HepG2 (cell line): ENCODE results near the gene THSD4. TPM values are rescaled to one million over a fixed set of nuclear protein-coding genes. Genes with fewer than 3 reads are reported as not detected.

Source experiments
- EP300 ChIP-seq, 3 experiments: sonication (generic) in 1 of 3; formaldehyde crosslinking in 1 of 3; IDR thresholded peaks; 2 replicates each; pipeline versions ENCODE4 v1.5.1 to v1.6.1; 2011 to 2020; ENCODE audit warnings: low read depth in 2 of 3, low read length in 2 of 3, borderline replicate concordance in 1 of 3, improper control_type of control experiment in 1 of 3, mild to moderate bottlenecking in 1 of 3, missing genetic modification reagents in 1 of 3, moderate library complexity in 1 of 3
- ETV6 ChIP-seq: sonication (generic); formaldehyde crosslinking; conservative IDR thresholded peaks from 2 replicates; pipeline ENCODE4 v1.4.0; 2020; ENCODE audit warnings: missing genetic modification reagents
- FOXK1 ChIP-seq: sonication (generic); formaldehyde crosslinking; IDR thresholded peaks from 2 replicates; pipeline ENCODE4 v1.4.0; 2020; ENCODE audit warnings: low read depth, missing genetic modification reagents, borderline replicate concordance
- GATAD2A ChIP-seq: IDR thresholded peaks from 2 replicates; pipeline ENCODE4 v1.6.1; 2016
- KMT2A ChIP-seq: sonication (generic); formaldehyde crosslinking; IDR thresholded peaks from 2 replicates; pipeline ENCODE4 v1.4.0; 2020; ENCODE audit warnings: missing genetic modification reagents
- PTBP1 ChIP-seq: fragments of 200-400 bp; formaldehyde crosslinking; IDR thresholded peaks from 2 replicates; pipeline ENCODE4 v1.6.1; 2018; ENCODE audit warnings: low read length, low read depth; ENCODE audit not compliant: poor library complexity, severe bottlenecking
- SMYD3 ChIP-seq: sonication (generic); formaldehyde crosslinking; IDR thresholded peaks from 2 replicates; pipeline ENCODE4 v1.8.1; 2023; ENCODE audit warnings: mild to moderate bottlenecking, missing genetic modification reagents
- SNRNP70 ChIP-seq: fragments of 200-400 bp; formaldehyde crosslinking; IDR thresholded peaks from 2 replicates; pipeline ENCODE4 v1.6.1; 2017; ENCODE audit warnings: mild to moderate bottlenecking, low read depth, low read length, moderate library complexity
- SOX6 ChIP-seq, 2 experiments: fragments of 450-650 bp in 1 of 2; sonication (generic) in 1 of 2; formaldehyde crosslinking in 1 of 2; IDR thresholded peaks; 2 replicates each; pipeline versions ENCODE4 v1.4.0 to v1.6.1; 2017 to 2020; ENCODE audit warnings: antibody characterized with exemption in 1 of 2, mild to moderate bottlenecking in 1 of 2, missing genetic modification reagents in 1 of 2
- STAG1 ChIP-seq: sonication (generic); formaldehyde crosslinking; IDR thresholded peaks from 2 replicates; pipeline ENCODE4 v1.4.0; 2020; ENCODE audit warnings: missing genetic modification reagents
- TBP ChIP-seq: sonication (generic); formaldehyde crosslinking; IDR thresholded peaks from 2 replicates; pipeline ENCODE4 v1.5.0; 2020; ENCODE audit warnings: missing genetic modification reagents
- TOE1 ChIP-seq: sonication (generic); formaldehyde crosslinking; IDR thresholded peaks from 2 replicates; pipeline ENCODE4 v1.4.0; 2020; ENCODE audit warnings: mild to moderate bottlenecking, missing genetic modification reagents
- ZNF333 ChIP-seq: sonication (generic); formaldehyde crosslinking; IDR thresholded peaks from 2 replicates; pipeline ENCODE4 v1.4.0; 2020; ENCODE audit warnings: mild to moderate bottlenecking, missing genetic modification reagents, borderline replicate concordance
- ZNF629 ChIP-seq: sonication (generic); formaldehyde crosslinking; conservative IDR thresholded peaks from 2 replicates; pipeline ENCODE4 v1.5.0; 2020; ENCODE audit warnings: missing genetic modification reagents
- polyA plus RNA-seq, 8 experiments: library from polyadenylated mRNA; depleted of rRNA in 3 of 8; stranded (reverse) in 7 of 8; unstranded in 1 of 8; fragments of >200 nt; fragmentation: Illumina TruSeq in 4 of 8; extraction: Trizol in 4 of 8; gene quantifications; 2 replicates each; pipeline versions ENCODE4 v1.2.1 to v1.2.3, GENCODE V29; 2011 to 2016; ENCODE audit warnings: low read depth in 4 of 8, missing spikeins in 1 of 8, mixed read lengths in 1 of 8; ENCODE audit not compliant: insufficient read depth in 1 of 8
- total RNA-seq, 5 experiments: library from RNA; depleted of rRNA; stranded (reverse); fragments of >200 nt; fragmentation: Illumina TruSeq; extraction: Trizol; gene quantifications; 2 replicates each; pipeline ENCODE4 v1.2.3, GENCODE V29; 2016; ENCODE audit warnings: low read depth in 1 of 5
- TF ChIP-seq, protein P1 (sequence below), 2 experiments: fragments of 450-650 bp in 1 of 2; sonication (generic) in 1 of 2; formaldehyde crosslinking in 1 of 2; IDR thresholded peaks; 2 replicates each; pipeline versions ENCODE4 v1.6.1 to v1.8.0; 2016 to 2022; ENCODE audit warnings: antibody characterized with exemption in 1 of 2, mild to moderate bottlenecking in 1 of 2, missing genetic modification reagents in 1 of 2
- TF ChIP-seq, protein P2 (sequence below): sonication (generic); formaldehyde crosslinking; IDR thresholded peaks from 2 replicates; pipeline ENCODE4 v1.5.0; 2020; ENCODE audit warnings: mild to moderate bottlenecking, missing genetic modification reagents, moderate library complexity

THSD4 gene
- total and polyA plus RNA-seq, 2 of the 13 experiments (the other 11 are each of a cell fraction or from before 2014, with no cell fraction given): 0.07 to 0.21 TPM

DNA sequence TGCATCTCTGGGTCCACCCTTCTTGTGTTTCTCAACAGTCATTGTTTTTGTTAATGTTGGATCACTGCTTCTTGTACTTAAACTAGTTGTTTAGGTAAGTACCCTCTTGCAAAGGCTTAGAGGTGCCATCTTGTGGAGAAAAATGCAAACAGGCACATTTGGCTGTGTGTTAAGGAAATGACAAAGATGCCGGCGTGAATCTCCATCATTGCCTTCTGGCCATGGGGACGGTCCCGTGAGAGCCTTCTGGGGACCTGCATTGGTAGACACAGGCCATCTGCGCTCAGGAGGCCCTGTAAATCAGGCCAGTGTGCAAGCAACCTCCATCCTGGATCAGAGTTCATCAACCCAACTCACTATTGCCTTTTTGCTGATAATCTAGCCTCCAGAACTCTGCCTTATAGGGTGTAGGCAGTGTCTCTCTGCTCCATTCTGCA is 536.5 kb downstream of the THSD4 start (continued):
- TF ChIP-seq, protein P1, sequence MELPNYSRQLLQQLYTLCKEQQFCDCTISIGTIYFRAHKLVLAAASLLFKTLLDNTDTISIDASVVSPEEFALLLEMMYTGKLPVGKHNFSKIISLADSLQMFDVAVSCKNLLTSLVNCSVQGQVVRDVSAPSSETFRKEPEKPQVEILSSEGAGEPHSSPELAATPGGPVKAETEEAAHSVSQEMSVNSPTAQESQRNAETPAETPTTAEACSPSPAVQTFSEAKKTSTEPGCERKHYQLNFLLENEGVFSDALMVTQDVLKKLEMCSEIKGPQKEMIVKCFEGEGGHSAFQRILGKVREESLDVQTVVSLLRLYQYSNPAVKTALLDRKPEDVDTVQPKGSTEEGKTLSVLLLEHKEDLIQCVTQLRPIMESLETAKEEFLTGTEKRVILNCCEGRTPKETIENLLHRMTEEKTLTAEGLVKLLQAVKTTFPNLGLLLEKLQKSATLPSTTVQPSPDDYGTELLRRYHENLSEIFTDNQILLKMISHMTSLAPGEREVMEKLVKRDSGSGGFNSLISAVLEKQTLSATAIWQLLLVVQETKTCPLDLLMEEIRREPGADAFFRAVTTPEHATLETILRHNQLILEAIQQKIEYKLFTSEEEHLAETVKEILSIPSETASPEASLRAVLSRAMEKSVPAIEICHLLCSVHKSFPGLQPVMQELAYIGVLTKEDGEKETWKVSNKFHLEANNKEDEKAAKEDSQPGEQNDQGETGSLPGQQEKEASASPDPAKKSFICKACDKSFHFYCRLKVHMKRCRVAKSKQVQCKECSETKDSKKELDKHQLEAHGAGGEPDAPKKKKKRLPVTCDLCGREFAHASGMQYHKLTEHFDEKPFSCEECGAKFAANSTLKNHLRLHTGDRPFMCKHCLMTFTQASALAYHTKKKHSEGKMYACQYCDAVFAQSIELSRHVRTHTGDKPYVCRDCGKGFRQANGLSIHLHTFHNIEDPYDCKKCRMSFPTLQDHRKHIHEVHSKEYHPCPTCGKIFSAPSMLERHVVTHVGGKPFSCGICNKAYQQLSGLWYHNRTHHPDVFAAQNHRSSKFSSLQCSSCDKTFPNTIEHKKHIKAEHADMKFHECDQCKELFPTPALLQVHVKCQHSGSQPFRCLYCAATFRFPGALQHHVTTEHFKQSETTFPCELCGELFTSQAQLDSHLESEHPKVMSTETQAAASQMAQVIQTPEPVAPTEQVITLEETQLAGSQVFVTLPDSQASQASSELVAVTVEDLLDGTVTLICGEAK (IDR thresholded peaks at IDR 0.05): no peak
- TF ChIP-seq, protein P1 (CRISPR knock-in tag; IDR thresholded peaks at IDR 0.05): peak; percentile 56; the same call in 1 of the 2 replicates
- TF ChIP-seq ZNF629 (CRISPR knock-in tag) (no peak), ETV6 (no peak), SNRNP70 (no peak), FOXK1 (CRISPR knock-in tag) (peak; percentile 25; the same call in 1 of the 2 replicates), SOX6 (IDR thresholded peaks at IDR 0.05) (no peak), SOX6 (CRISPR knock-in tag; IDR thresholded peaks at IDR 0.05) (no peak), PTBP1 (no peak), SMYD3 (CRISPR knock-in tag) (no peak), STAG1 (CRISPR knock-in tag) (peak; percentile 75), ZNF333 (CRISPR knock-in tag) (no peak), KMT2A (CRISPR knock-in tag) (no peak), GATAD2A (CRISPR knock-in tag) (no peak), TOE1 (CRISPR knock-in tag) (no peak), TBP (CRISPR knock-in tag) (no peak), EP300 (IDR thresholded peaks at IDR 0.05; ENCODE audit: low read depth in 2 of 2, low read length in 2 of 2) (no peak), EP300 (CRISPR knock-in tag; IDR thresholded peaks at IDR 0.05; ENCODE audit: borderline replicate concordance) (no peak)
- TF ChIP-seq, protein P2, sequence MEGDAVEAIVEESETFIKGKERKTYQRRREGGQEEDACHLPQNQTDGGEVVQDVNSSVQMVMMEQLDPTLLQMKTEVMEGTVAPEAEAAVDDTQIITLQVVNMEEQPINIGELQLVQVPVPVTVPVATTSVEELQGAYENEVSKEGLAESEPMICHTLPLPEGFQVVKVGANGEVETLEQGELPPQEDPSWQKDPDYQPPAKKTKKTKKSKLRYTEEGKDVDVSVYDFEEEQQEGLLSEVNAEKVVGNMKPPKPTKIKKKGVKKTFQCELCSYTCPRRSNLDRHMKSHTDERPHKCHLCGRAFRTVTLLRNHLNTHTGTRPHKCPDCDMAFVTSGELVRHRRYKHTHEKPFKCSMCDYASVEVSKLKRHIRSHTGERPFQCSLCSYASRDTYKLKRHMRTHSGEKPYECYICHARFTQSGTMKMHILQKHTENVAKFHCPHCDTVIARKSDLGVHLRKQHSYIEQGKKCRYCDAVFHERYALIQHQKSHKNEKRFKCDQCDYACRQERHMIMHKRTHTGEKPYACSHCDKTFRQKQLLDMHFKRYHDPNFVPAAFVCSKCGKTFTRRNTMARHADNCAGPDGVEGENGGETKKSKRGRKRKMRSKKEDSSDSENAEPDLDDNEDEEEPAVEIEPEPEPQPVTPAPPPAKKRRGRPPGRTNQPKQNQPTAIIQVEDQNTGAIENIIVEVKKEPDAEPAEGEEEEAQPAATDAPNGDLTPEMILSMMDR: peak; percentile 75
